H9 (cell line): ENCODE results near the gene MGMT. TPM values are rescaled to one million over a fixed set of nuclear protein-coding genes. Genes with fewer than 3 reads are reported as not detected.

Experiments used
- DNase-seq: peaks from one replicate; pipeline ENCODE4 v3.0.0-alpha.2; 2017
- H2AFZ ChIP-seq: one replicate; pipeline ENCODE4 v1.6.1; 2013; ENCODE audit warnings: mild to moderate bottlenecking, low read length, control low read depth, moderate library complexity
- H2AK5ac ChIP-seq: 2 replicates; pipeline ENCODE4 v1.6.1; 2013; ENCODE audit warnings: low read length, control low read depth, mixed read lengths; ENCODE audit not compliant: insufficient read length
- H2BK120ac ChIP-seq: one replicate; pipeline ENCODE4 v1.6.1; 2013; ENCODE audit warnings: low read depth, mild to moderate bottlenecking, low read length, control low read depth, inconsistent platforms; ENCODE audit not compliant: poor library complexity, severe bottlenecking
- H2BK12ac ChIP-seq: 2 replicates; pipeline ENCODE4 v1.6.1; 2013; ENCODE audit warnings: low read length, control low read depth, mixed read lengths, low read depth; ENCODE audit not compliant: insufficient read length
- H2BK15ac ChIP-seq: 2 replicates; pipeline ENCODE4 v1.6.1; 2013; ENCODE audit warnings: low read depth, low read length, control low read depth
- H2BK20ac ChIP-seq: one replicate; pipeline ENCODE4 v1.6.1; 2013; ENCODE audit warnings: low read depth, mild to moderate bottlenecking, low read length, control low read depth, inconsistent platforms; ENCODE audit not compliant: poor library complexity, severe bottlenecking
- H2BK5ac ChIP-seq: 2 replicates; pipeline ENCODE4 v1.6.1; 2013; ENCODE audit warnings: low read length, control low read depth, mixed read lengths; ENCODE audit not compliant: insufficient read length
- H3K14ac ChIP-seq: 2 replicates; pipeline ENCODE4 v1.6.1; 2013; ENCODE audit warnings: low read length, control low read depth; ENCODE audit not compliant: insufficient read depth
- H3K18ac ChIP-seq: 2 replicates; pipeline ENCODE4 v1.6.1; 2013; ENCODE audit warnings: low read depth, mild to moderate bottlenecking, mixed read lengths, low read length, control low read depth; ENCODE audit not compliant: insufficient read length
- H3K23ac ChIP-seq: 2 replicates; pipeline ENCODE4 v1.6.1; 2013; ENCODE audit warnings: low read length, control low read depth, mixed read lengths, low read depth; ENCODE audit not compliant: insufficient read length
- H3K23me2 ChIP-seq: 2 replicates; pipeline ENCODE4 v1.6.1; 2013; ENCODE audit warnings: low read depth, mild to moderate bottlenecking, mixed read lengths, low read length, control low read depth; ENCODE audit not compliant: insufficient read length, poor library complexity, severe bottlenecking
- H3K27ac ChIP-seq: 2 replicates; pipeline ENCODE4 v1.5.1; 2013; ENCODE audit warnings: low read length, control low read depth, mixed read lengths, low read depth; ENCODE audit not compliant: insufficient read length
- H3K27me3 ChIP-seq: 2 replicates; pipeline ENCODE4 v1.6.1; 2013; ENCODE audit warnings: low read length, control low read depth, inconsistent platforms; ENCODE audit not compliant: insufficient read depth
- H3K4ac ChIP-seq: 2 replicates; pipeline ENCODE4 v1.6.1; 2013; ENCODE audit warnings: low read depth, mild to moderate bottlenecking, control low read depth, inconsistent platforms, low read length, moderate library complexity
- H3K4me1 ChIP-seq: 2 replicates; pipeline ENCODE4 v1.6.1; 2013; ENCODE audit warnings: low read length, control low read depth, inconsistent platforms; ENCODE audit not compliant: insufficient read depth
- H3K4me2 ChIP-seq: 2 replicates; pipeline ENCODE4 v1.6.1; 2013; ENCODE audit warnings: low read length, control low read depth, mixed read lengths; ENCODE audit not compliant: insufficient read length, insufficient read depth
- H3K56ac ChIP-seq: 2 replicates; pipeline ENCODE4 v1.6.1; 2013; ENCODE audit warnings: low read depth, mild to moderate bottlenecking, mixed read lengths, low read length, control low read depth; ENCODE audit not compliant: insufficient read length
- H3K79me1 ChIP-seq: 2 replicates; pipeline ENCODE4 v1.6.1; 2013; ENCODE audit warnings: low read depth, mild to moderate bottlenecking, moderate library complexity, low read length, control low read depth, inconsistent platforms; ENCODE audit not compliant: insufficient read depth, poor library complexity, severe bottlenecking
- H3K79me2 ChIP-seq: 2 replicates; pipeline ENCODE4 v1.6.1; 2013; ENCODE audit warnings: low read length, control low read depth, inconsistent platforms; ENCODE audit not compliant: insufficient read depth
- H3K9ac ChIP-seq: 2 replicates; pipeline ENCODE4 v1.6.1; 2013; ENCODE audit warnings: low read length, control low read depth, mixed read lengths; ENCODE audit not compliant: insufficient read length; ENCODE audit errors: extremely low read depth
- H3K9me3 ChIP-seq: one replicate; pipeline ENCODE4 v1.6.1; 2013; ENCODE audit warnings: low read depth, low read length, inconsistent platforms; ENCODE audit not compliant: control insufficient read depth
- H3T11ph ChIP-seq: one replicate; pipeline ENCODE4 v1.6.1; 2013; ENCODE audit warnings: mild to moderate bottlenecking, low read length, control low read depth, inconsistent platforms
- H4K20me1 ChIP-seq: one replicate; pipeline ENCODE4 v1.6.1; 2013; ENCODE audit not compliant: control insufficient read depth, insufficient read length, insufficient read depth
- H4K5ac ChIP-seq: 2 replicates; pipeline ENCODE4 v1.6.1; 2013; ENCODE audit warnings: low read depth, mild to moderate bottlenecking, mixed read lengths, low read length, control low read depth; ENCODE audit not compliant: insufficient read length
- H4K8ac ChIP-seq: replicated peaks from 2 replicates; pipeline ENCODE4 v1.6.1; 2013; ENCODE audit warnings: low read length, control low read depth, mixed read lengths, low read depth; ENCODE audit not compliant: insufficient read length
- H4K91ac ChIP-seq: 2 replicates; pipeline ENCODE4 v1.6.1; 2013; ENCODE audit warnings: low read depth, mild to moderate bottlenecking, moderate library complexity, mixed read lengths, low read length, control low read depth; ENCODE audit not compliant: insufficient read length
- H3K27ac Mint-ChIP-seq, 3 experiments: 2 replicates in 2 of 3; 3 replicates in 1 of 3; pipeline ENCODE4 v1.8.0; 2020 to 2021; ENCODE audit warnings: mixed read lengths in 3 of 3, mild to moderate bottlenecking in 1 of 3, moderate library complexity in 1 of 3
- H3K27me3 Mint-ChIP-seq: 2 replicates; pipeline ENCODE4 v1.8.0; 2021; ENCODE audit warnings: low read depth, mild to moderate bottlenecking, moderate library complexity, mixed read lengths
- H3K36me3 Mint-ChIP-seq, 3 experiments: 2 replicates in 2 of 3; 3 replicates in 1 of 3; pipeline ENCODE4 v1.8.0; 2020 to 2021; ENCODE audit warnings: low read depth in 3 of 3, mixed read lengths in 3 of 3; ENCODE audit not compliant: insufficient read depth in 1 of 3
- H3K4me1 Mint-ChIP-seq, 2 experiments: 2 replicates each; pipeline ENCODE4 v1.8.0; 2020; ENCODE audit warnings: mixed read lengths in 2 of 2
- H3K4me3 Mint-ChIP-seq, 2 experiments: 2 replicates in 1 of 2; 3 replicates in 1 of 2; pipeline ENCODE4 v1.8.0; 2020 to 2021; ENCODE audit warnings: mild to moderate bottlenecking in 2 of 2, mixed read lengths in 2 of 2, moderate library complexity in 1 of 2
- H3K9me3 Mint-ChIP-seq, 2 experiments: 2 replicates in 1 of 2; 3 replicates in 1 of 2; pipeline ENCODE4 v1.8.0; 2020; ENCODE audit warnings: mild to moderate bottlenecking in 2 of 2, mixed read lengths in 2 of 2, moderate library complexity in 1 of 2
- WGBS: extraction: QIAGEN DNeasy Blood & Tissue Kit; methylation state at CpG from one replicate; pipeline ENCODE4 v1.1.7; 2013; ENCODE audit warnings: missing lambda C conversion rate, low lambda C conversion rate, mixed read lengths; ENCODE audit not compliant: insufficient read length; ENCODE audit errors: extremely low coverage; 5-methylcytosine and 5-hydroxymethylcytosine counted together
- total RNA-seq: library from RNA; stranded (reverse); gene quantifications from 2 replicates; pipeline ENCODE4 v1.2.1, GENCODE V29; 2021
- TF ChIP-seq, protein P1 (sequence below): fragments of 200-600 bp; sonication (generic); conservative IDR thresholded peaks from 3 replicates; pipeline ENCODE4 v1.8.0; 2021; ENCODE audit warnings: antibody characterized with exemption, mild to moderate bottlenecking

Gene MGMT
- total RNA-seq, 1 experiment from 2014 or later: 18.4 TPM

DNA sequence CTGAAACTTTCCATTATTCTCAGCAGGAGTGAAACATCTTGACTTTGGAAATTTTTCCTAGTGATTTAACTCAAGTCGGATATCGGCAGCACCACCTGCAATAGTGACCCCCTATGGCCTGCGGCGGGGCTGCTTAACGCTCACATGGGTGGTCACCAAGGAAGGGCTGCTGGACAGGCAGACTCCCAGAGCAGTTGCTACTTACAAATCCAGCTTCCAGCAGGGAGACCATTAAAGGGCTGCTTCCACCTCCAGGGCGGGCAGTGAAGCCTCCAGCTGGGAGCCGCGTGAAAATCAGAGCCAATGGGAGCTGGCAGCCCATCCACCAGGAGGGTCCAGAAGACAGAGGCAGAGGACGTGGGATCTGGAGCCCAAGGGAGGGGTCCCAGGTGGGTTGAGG, 122.5 kb downstream of the MGMT start:
- Histone ChIP-seq H4K20me1 (no peaks in the 10 kb centered on the region), H2BK5ac (no peak overlapping the region), H2BK120ac (no peak overlapping the region), H3K14ac (no peak overlapping the region), H4K91ac (no peak overlapping the region), H3K18ac (no peak overlapping the region), H3T11ph (no peak overlapping the region), H4K8ac (no peak overlapping the region), H3K4ac (no peak overlapping the region), H3K23ac (no peak overlapping the region), H3K9me3 (no peaks in the 10 kb centered on the region), H3K56ac (no peak overlapping the region), H2AK5ac (no peak overlapping the region), H2AFZ (no peak overlapping the region), H3K27me3 (no peaks in the 10 kb centered on the region), H3K79me1 (no peaks in the 10 kb centered on the region), H2BK15ac (no peak overlapping the region), H2BK20ac (no peak overlapping the region), H4K5ac (no peak overlapping the region), H3K4me2 (no peak overlapping the region), H3K23me2 (no peaks in the 10 kb centered on the region), H3K79me2 (no peaks in the 10 kb centered on the region), H3K9ac (no peak overlapping the region), H3K4me1 (no peaks in the 10 kb centered on the region; the same call in 1 of the 2 replicates), H2BK12ac (no peak overlapping the region), H3K27ac (no peak overlapping the region)
- no peak for DNase-seq
- WGBS: no CpG with 5 or more reads among the region's 9 CpGs
- Mint-ChIP-seq H3K27ac (peak overlapping the region in 1 of 3 experiments; percentile 40; a peak in 2 of 7 replicates), H3K4me1 (peaks cover 19 to 22% of the 10 kb centered on the region in 2 experiments), H3K9me3 (peaks cover 30 to 43% of the 10 kb centered on the region in 2 experiments), H3K27me3 (no peaks in the 10 kb centered on the region), H3K36me3 (peaks cover 27 to 44% (median 33%) of the 10 kb centered on the region in 3 experiments), H3K4me3 (no peak overlapping the region)
- TF ChIP-seq, protein P1, sequence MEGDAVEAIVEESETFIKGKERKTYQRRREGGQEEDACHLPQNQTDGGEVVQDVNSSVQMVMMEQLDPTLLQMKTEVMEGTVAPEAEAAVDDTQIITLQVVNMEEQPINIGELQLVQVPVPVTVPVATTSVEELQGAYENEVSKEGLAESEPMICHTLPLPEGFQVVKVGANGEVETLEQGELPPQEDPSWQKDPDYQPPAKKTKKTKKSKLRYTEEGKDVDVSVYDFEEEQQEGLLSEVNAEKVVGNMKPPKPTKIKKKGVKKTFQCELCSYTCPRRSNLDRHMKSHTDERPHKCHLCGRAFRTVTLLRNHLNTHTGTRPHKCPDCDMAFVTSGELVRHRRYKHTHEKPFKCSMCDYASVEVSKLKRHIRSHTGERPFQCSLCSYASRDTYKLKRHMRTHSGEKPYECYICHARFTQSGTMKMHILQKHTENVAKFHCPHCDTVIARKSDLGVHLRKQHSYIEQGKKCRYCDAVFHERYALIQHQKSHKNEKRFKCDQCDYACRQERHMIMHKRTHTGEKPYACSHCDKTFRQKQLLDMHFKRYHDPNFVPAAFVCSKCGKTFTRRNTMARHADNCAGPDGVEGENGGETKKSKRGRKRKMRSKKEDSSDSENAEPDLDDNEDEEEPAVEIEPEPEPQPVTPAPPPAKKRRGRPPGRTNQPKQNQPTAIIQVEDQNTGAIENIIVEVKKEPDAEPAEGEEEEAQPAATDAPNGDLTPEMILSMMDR: no peak
